Measurements from ENCODE around the gene IFT74. TPM values are rescaled to one million over a fixed set of nuclear protein-coding genes. Genes with fewer than 3 reads are reported as not detected.

The IFT74 gene
- total RNA-seq, 1 experiment from 2014 or later: 6.0 TPM

DNA sequence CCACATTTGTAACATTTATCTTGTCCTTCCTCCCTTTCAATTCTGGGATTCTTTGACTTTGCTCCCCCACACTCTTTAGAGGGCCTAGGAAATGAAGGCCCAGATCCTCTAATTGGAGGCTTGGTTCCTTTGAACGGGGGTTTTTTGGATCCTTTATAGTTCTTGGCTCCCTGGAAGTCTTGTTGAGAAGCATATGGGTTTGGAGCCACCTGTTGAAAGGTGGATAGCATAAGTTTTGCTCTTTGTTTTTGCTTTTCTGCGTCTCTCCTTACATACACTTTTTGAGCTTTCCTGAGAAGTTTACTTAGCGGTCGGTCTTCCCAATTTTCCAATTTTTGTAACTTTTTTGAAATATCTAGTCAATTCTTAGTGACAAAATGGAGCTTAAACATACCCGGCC lies 17.8 kb downstream of the IFT74 start:
- no peak overlapping the region for H3K27ac ChIP-seq (ENCODE audit: low read length)
- H3K4me1 ChIP-seq (ENCODE audit: control insufficient read depth, insufficient read depth, low read length): no peaks in the 10 kb centered on the region
- no peaks in the 10 kb centered on the region for H3K9me3 ChIP-seq (ENCODE audit: control insufficient read depth, insufficient read depth, low read depth, low read length)
- no TSS peak for BruUV-seq (replicated peaks)
- H3K36me3 ChIP-seq (ENCODE audit: control insufficient read depth, insufficient read depth, low read length): no peaks in the 10 kb centered on the region
- TF ChIP-seq, protein P1, sequence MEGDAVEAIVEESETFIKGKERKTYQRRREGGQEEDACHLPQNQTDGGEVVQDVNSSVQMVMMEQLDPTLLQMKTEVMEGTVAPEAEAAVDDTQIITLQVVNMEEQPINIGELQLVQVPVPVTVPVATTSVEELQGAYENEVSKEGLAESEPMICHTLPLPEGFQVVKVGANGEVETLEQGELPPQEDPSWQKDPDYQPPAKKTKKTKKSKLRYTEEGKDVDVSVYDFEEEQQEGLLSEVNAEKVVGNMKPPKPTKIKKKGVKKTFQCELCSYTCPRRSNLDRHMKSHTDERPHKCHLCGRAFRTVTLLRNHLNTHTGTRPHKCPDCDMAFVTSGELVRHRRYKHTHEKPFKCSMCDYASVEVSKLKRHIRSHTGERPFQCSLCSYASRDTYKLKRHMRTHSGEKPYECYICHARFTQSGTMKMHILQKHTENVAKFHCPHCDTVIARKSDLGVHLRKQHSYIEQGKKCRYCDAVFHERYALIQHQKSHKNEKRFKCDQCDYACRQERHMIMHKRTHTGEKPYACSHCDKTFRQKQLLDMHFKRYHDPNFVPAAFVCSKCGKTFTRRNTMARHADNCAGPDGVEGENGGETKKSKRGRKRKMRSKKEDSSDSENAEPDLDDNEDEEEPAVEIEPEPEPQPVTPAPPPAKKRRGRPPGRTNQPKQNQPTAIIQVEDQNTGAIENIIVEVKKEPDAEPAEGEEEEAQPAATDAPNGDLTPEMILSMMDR (IDR thresholded peaks at IDR 0.05): no peak
- no peak for TF ChIP-seq TCF7L2 (IDR thresholded peaks at IDR 0.05; ENCODE audit: low read depth, low read length)
- TF ChIP-seq, protein P2, sequence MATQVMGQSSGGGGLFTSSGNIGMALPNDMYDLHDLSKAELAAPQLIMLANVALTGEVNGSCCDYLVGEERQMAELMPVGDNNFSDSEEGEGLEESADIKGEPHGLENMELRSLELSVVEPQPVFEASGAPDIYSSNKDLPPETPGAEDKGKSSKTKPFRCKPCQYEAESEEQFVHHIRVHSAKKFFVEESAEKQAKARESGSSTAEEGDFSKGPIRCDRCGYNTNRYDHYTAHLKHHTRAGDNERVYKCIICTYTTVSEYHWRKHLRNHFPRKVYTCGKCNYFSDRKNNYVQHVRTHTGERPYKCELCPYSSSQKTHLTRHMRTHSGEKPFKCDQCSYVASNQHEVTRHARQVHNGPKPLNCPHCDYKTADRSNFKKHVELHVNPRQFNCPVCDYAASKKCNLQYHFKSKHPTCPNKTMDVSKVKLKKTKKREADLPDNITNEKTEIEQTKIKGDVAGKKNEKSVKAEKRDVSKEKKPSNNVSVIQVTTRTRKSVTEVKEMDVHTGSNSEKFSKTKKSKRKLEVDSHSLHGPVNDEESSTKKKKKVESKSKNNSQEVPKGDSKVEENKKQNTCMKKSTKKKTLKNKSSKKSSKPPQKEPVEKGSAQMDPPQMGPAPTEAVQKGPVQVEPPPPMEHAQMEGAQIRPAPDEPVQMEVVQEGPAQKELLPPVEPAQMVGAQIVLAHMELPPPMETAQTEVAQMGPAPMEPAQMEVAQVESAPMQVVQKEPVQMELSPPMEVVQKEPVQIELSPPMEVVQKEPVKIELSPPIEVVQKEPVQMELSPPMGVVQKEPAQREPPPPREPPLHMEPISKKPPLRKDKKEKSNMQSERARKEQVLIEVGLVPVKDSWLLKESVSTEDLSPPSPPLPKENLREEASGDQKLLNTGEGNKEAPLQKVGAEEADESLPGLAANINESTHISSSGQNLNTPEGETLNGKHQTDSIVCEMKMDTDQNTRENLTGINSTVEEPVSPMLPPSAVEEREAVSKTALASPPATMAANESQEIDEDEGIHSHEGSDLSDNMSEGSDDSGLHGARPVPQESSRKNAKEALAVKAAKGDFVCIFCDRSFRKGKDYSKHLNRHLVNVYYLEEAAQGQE (IDR thresholded peaks at IDR 0.05; ENCODE audit: insufficient read depth in 1 of 2, low read depth in 2 of 2, low read length in 1 of 2): no peak
- no peak for TF ChIP-seq SIN3A (IDR thresholded peaks at IDR 0.05; ENCODE audit: borderline replicate concordance, insufficient read depth, low read depth, low read length)
- TF ChIP-seq POLR2AphosphoS5 (IDR thresholded peaks at IDR 0.05; ENCODE audit: low read depth, low read length): no peak
- no peak for ATAC-seq
- H3K27me3 ChIP-seq (ENCODE audit: control insufficient read depth, insufficient read depth, low read length): no peaks in the 10 kb centered on the region
- CTCF ChIA-PET: no interaction called here
- in situ Hi-C loops (cut with HindIII; ENCODE audit: low pct_unique_long_range_greater_than_20kb, low sequenced_read_pairs) (no loop called here), intact Hi-C loops (cut with micrococcal nuclease; ENCODE audit: unreplicated experiment) (loop anchor here (10.0 kb wide), 1 partner anchor 229 kb away; no protein-coding TSS in a partner anchor)
- POLR2A ChIA-PET: no interaction called here
- no peak overlapping the region for H3K4me3 ChIP-seq (ENCODE audit: low read depth in 2 of 2, low read length in 2 of 2)
- no peak for DNase-seq (ENCODE audit: low read depth, low spot score)

DNA sequence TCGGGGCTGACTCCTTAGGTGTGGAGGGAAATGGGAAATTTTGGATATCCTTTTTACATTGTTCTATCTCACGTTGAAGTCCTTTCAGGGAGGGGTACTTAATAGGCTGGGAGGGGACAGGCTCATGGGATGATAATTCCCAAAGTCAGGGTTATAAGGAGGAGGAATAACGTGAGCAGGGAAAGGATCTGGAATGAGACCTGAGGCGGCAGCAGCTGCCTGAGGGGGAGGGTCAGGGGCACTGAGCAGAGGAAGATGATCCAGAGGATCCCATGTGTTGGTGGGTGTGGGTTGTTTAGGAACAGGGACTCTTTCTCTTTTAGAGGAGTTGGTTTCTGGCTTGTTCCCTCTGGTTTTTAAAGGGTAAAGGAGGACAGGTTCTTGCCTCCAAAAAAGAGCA lies 18.7 kb downstream of the IFT74 start:
- Histone ChIP-seq H3K27ac (ENCODE audit: low read length) (no peak overlapping the region), H3K27me3 (ENCODE audit: control insufficient read depth, insufficient read depth, low read length) (no peaks in the 10 kb centered on the region), H3K4me1 (ENCODE audit: control insufficient read depth, insufficient read depth, low read length) (no peaks in the 10 kb centered on the region), H3K36me3 (ENCODE audit: control insufficient read depth, insufficient read depth, low read length) (no peaks in the 10 kb centered on the region), H3K4me3 (ENCODE audit: low read depth in 2 of 2, low read length in 2 of 2) (no peak overlapping the region), H3K9me3 (ENCODE audit: control insufficient read depth, insufficient read depth, low read depth, low read length) (no peaks in the 10 kb centered on the region)
- DNase-seq (ENCODE audit: low read depth, low spot score): no peak
- no peak for ATAC-seq
- CTCF ChIA-PET: no interaction called here
- POLR2A ChIA-PET: no interaction called here
- in situ Hi-C loops (cut with HindIII; ENCODE audit: low pct_unique_long_range_greater_than_20kb, low sequenced_read_pairs): no loop called here
- TF ChIP-seq TCF7L2 (IDR thresholded peaks at IDR 0.05; ENCODE audit: low read depth, low read length): no peak
- TF ChIP-seq, protein P1 (IDR thresholded peaks at IDR 0.05): no peak
- no peak for TF ChIP-seq SIN3A (IDR thresholded peaks at IDR 0.05; ENCODE audit: borderline replicate concordance, insufficient read depth, low read depth, low read length)
- TF ChIP-seq POLR2AphosphoS5 (IDR thresholded peaks at IDR 0.05; ENCODE audit: low read depth, low read length): no peak
- TF ChIP-seq, protein P2 (IDR thresholded peaks at IDR 0.05; ENCODE audit: insufficient read depth in 1 of 2, low read depth in 2 of 2, low read length in 1 of 2): no peak
- BruUV-seq (replicated peaks): no TSS peak
- intact Hi-C loops (cut with micrococcal nuclease; ENCODE audit: unreplicated experiment): loop anchor here (10.0 kb wide), 1 partner anchor 230 kb away; no protein-coding TSS in a partner anchor
